HG02588 (cell line): ENCODE results near the gene CDC42BPB.
"Not testable (repeated sequence)": the region's sequence is repeated elsewhere in the genome, so short reads cannot be mapped to it uniquely, and the experiment has no call there.

Source experiments
- ATAC-seq: cut with Tn5 transposase; IDR thresholded peaks from one replicate; pipeline ENCODE4 v1.9.1; 2021; ENCODE audit warnings: mild to moderate bottlenecking, moderate library complexity; ENCODE audit not compliant: unreplicated experiment

Gene CDC42BPB

GRCh38 chr14:103055695-103056094 lies 1.7 kb downstream of the CDC42BPB start:
- ATAC-seq: no peak

- ATAC-seq: no peak
Observed at GRCh38 chr14:103052407-103052806, 4.9 kb downstream of the CDC42BPB start.

GRCh38 chr14:103050935-103051334 lies 6.4 kb downstream of the CDC42BPB start:
- ATAC-seq: no peak

- ATAC-seq: not testable (repeated sequence)
Observed at GRCh38 chr14:103047453-103047852, 9.9 kb downstream of the CDC42BPB start.

- no peak for ATAC-seq
Observed at GRCh38 chr14:103045371-103045869, 11.9 kb downstream of the CDC42BPB start.

GRCh38 chr14:103043257-103044015 lies 13.9 kb downstream of the CDC42BPB start:
- ATAC-seq: no peak

GRCh38 chr14:103041464-103041863 lies 15.9 kb downstream of the CDC42BPB start:
- ATAC-seq: no peak

- no peak for ATAC-seq
Observed at GRCh38 chr14:103033681-103034096, 23.7 kb downstream of the CDC42BPB start.

GRCh38 chr14:103031956-103032355 lies 25.4 kb downstream of the CDC42BPB start:
- ATAC-seq: no peak

- ATAC-seq: no peak
Observed at GRCh38 chr14:103031566-103031911, 25.8 kb downstream of the CDC42BPB start.

GRCh38 chr14:103030741-103031565 lies 26.4 kb downstream of the CDC42BPB start:
- ATAC-seq: no peak

- ATAC-seq: no peak
Observed at GRCh38 chr14:103029936-103030335, 27.4 kb downstream of the CDC42BPB start.

- ATAC-seq: no peak
Observed at GRCh38 chr14:103028772-103029171, 28.6 kb downstream of the CDC42BPB start.

- no peak for ATAC-seq
Observed at GRCh38 chr14:103028161-103028767, 29.1 kb downstream of the CDC42BPB start.

- no peak for ATAC-seq
Observed at GRCh38 chr14:103027451-103027850, 29.9 kb downstream of the CDC42BPB start.

GRCh38 chr14:103026988-103027387 lies 30.4 kb downstream of the CDC42BPB start:
- ATAC-seq: no peak

- ATAC-seq: not testable (repeated sequence)
Observed at GRCh38 chr14:103026196-103026595, 31.2 kb downstream of the CDC42BPB start.

- no peak for ATAC-seq
Observed at GRCh38 chr14:103023881-103024473, 33.4 kb downstream of the CDC42BPB start.

- ATAC-seq: no peak
Observed at GRCh38 chr14:103022685-103023044, 34.7 kb downstream of the CDC42BPB start.

- ATAC-seq: no peak
Observed at GRCh38 chr14:103022002-103022684, 35.2 kb downstream of the CDC42BPB start.

- ATAC-seq: no peak
Observed at GRCh38 chr14:103021684-103022001, 35.7 kb downstream of the CDC42BPB start.
